Umbilical cord (tissue), 2 donors: ENCODE measurements around the gene PANX3. TPM values are rescaled to one million over a fixed set of nuclear protein-coding genes. Genes with fewer than 3 reads are reported as not detected.
"Not testable (repeated sequence)": the region's sequence is repeated elsewhere in the genome, so short reads cannot be mapped to it uniquely, and the experiment has no call there.

Source experiments
- DNase-seq: peaks from one replicate; pipeline ENCODE4 v3.0.0-alpha.2; 2015; ENCODE audit warnings: low spot score
- total RNA-seq: library from RNA; depleted of rRNA; stranded (reverse); fragments of >200 nt; gene quantifications from one replicate; pipeline ENCODE4 v1.2.3, GENCODE V29; 2014; ENCODE audit warnings: low replicate concordance; ENCODE audit not compliant: insufficient read depth

The PANX3 gene
- total RNA-seq, result not detected

GRCh38 chr11:124611064-124611463, at the start of gene PANX3:
PANX3 (plus strand) TSS chr11:124611428; CDS start chr11:124611557, 129 bp downstream.
- DNase-seq, result no peak

GRCh38 chr11:124569697-124570096, 41.5 kb upstream of the PANX3 start, which contains the start of gene OR8A1:
OR8A1 (plus strand) TSS chr11:124569997; CDS start chr11:124570120, 123 bp downstream.
- DNase-seq, result no peak

DNA sequence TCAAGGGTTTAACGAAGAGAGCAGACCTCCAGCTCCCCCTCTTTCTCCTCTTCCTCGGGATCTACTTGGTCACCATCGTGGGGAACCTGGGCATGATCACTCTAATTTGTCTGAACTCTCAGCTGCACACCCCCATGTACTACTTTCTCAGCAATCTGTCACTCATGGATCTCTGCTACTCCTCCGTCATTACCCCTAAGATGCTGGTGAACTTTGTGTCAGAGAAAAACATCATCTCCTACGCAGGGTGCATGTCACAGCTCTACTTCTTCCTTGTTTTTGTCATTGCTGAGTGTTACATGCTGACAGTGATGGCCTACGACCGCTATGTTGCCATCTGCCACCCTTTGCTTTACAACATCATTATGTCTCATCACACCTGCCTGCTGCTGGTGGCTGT, 41.1 kb upstream of the PANX3 start:
- no peak for DNase-seq

GRCh38 chr11:124577716-124578427, 33.4 kb upstream of the PANX3 start:
- DNase-seq, result no peak

DNA sequence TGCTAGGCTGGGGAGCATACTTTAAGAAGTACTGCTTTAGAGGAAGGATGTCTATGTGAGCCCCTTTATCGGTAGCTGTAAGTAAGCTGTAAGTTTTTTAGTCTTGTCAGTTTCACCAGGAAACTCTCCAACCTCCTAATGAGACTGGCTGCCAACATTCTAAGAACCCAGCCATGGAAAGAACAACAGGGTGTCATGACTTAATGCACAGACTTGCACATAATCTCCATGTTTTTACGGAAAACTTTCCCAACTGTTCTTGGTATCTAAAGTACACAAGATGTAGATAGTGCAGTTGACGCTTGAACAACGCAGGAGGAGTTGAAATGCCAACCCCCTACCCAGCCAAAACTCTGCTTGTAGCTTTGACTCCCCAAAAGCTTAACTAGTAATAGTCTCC, 32.5 kb upstream of the PANX3 start:
- no peak for DNase-seq

DNA sequence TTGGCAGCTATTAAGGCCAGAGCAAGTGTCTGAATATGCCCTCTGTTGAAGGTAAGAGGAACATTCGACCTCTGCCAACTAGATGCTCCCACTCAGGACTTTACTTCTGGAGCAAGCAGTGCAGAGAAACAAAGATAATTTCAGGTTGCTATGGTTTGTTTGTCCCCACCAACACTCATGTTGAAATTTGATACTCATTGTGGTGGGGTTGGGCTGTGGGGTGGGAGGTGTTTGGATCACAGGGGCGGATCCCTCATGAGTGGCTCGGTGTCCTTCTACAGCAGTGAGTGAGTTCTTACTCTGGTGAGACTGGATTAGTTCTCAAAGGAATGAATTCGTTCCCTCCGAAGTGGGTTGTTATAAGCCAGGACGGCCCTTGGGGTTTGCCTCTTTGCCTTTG, 29.4 kb upstream of the PANX3 start:
- no peak for DNase-seq

- no peak for DNase-seq
Observed at GRCh38 chr11:124582565-124582964, 28.7 kb upstream of the PANX3 start.

DNA sequence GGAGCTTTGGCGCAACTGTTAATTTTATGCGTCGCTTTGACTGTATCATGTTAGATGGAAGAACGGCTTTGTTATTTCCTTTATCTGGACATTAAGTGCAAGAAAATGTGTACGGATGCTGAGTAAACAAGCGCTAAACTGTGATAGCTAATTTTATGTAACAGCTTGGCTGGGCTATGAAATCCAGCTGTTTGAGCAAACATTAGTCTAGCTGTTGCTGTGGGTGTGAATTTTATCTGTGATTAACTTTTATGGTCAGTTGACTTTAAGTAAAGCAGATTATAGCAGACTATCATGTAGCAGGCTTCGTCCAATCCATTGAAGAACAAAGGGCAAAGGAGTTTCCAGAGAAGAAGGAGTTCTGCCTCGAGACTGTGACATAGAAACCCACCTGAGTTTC, 27.4 kb upstream of the PANX3 start:
- DNase-seq, result no peak

- no peak for DNase-seq
Observed at GRCh38 chr11:124584681-124585372, 26.4 kb upstream of the PANX3 start.

- peak; percentile 66 for DNase-seq
Observed at GRCh38 chr11:124586238-124586860, 24.9 kb upstream of the PANX3 start.

GRCh38 chr11:124591430-124591829, 19.8 kb upstream of the PANX3 start:
- no peak for DNase-seq

- DNase-seq, result no peak
Observed at GRCh38 chr11:124592627-124593026, 18.6 kb upstream of the PANX3 start.

DNA sequence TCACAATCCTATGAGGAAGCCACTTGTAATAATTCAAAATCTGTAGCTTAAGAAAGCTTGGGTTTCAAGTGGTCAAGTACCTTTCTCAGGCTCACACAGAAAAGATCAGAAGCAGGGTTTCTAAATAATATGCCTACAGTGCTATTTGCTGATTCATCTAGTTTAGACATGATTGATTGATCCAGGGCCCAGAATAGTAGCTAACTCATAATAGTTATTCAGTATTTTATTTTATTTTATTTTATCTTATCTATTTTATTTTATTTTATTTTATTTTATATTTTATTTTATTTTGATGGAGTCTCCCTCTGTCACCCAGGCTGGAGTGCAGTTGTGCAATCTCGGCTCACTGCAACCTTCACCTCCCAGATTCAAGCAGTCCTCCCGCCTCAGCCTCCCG, 15.9 kb upstream of the PANX3 start:
- no peak for DNase-seq

- DNase-seq, result no peak
Observed at GRCh38 chr11:124597626-124598025, 13.6 kb upstream of the PANX3 start.

GRCh38 chr11:124600621-124601320, 10.5 kb upstream of the PANX3 start:
- no peak for DNase-seq

DNA sequence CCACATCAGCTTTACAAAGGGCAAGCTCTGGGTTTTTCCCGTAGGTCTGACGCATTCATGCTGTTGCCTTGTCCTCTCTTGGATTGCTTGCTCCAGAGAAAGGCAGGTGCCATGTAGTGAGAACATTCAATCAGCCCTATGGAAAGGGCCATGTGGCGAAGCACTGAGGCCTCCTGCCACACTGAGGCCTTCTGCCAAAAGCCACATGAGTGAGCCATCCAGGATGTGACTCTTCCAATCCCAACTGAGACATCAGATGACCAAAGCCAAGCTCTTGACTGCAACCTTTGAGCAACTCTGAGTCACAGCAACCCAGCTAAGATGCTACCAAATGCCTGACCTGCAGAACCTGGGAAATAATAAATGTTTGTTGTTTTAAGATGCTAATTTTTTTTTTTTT, 9.0 kb upstream of the PANX3 start:
- DNase-seq, result no peak

DNA sequence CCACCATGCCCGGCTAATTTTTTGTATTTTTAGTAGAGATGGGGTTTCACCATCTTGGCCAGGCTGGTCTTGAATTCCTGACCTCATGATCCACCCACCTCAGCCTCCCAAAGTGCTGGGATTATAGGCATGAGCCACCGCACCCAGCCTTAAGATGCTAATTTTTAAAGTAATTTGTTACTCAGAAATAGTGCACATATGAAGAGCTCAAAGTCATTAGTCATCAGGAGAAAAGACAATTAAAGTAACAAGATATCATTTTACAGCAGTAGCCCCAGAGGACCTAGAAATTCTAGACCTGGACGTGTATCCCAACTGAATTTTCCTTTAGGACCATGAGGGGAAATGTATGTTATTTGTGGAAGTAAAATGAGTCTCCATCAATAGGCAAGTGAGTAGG, 8.5 kb upstream of the PANX3 start:
- not testable (repeated sequence) for DNase-seq

DNA sequence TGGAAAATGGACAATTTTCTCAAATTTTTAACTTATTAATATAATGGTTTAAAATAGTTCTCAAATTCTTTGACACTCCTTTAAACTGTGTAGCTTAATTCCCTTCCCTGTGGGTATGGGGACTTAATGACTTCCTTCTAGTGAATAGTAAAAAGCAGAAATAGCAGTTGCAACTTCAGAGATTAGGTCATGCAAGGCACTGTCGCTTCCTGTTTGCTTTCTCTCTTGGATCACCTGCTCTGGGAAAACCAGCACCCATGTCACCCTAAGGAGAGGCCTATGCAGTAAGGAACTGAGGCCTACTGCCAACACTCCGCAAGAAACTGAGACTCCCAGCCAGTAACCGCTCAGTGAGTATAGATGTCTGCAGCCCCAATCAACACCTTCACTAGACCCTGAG, 5.5 kb upstream of the PANX3 start:
- DNase-seq, result peak; percentile 7

DNA sequence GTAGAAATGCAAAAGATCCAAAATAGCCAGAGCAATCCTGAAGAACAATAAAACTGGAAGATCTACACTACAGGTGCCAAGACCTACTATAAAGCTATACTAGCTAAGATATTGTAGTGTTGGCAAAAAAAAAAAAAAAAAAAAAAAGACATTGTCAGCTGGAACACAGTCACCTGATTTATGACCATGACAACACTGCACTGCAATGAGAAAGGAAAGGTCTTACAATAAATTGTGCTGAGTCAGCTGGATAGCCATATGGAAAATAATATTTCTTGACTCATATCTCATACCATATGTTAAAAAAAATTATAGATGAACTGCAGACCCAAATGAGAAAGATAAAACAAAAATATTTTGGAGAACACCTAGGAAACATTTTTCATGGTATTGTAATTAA, 3.1 kb upstream of the PANX3 start:
- DNase-seq, result no peak

DNA sequence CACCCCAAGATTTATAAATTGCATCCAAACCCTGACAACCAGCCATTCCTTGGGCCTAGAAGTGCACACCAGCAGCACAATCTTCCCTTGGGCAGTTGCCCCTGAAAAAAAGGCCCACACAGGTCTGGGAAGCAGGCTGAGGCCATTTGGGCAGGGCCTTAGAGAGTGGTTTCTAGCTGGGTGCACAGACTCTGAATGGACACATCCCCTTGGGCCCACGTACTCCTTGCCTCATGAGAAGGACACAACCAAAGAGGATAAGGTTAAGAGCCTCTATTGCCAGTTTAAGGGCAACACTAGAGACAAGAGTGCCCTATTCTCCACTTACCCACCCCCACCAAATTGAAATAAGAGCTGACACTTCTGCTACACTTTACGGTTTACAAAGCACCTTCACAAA, 933 bp upstream of the PANX3 start:
- no peak for DNase-seq

- DNase-seq, result no peak
Observed at GRCh38 chr11:124612045-124612444, 817 bp downstream of the PANX3 start.
